ENCODE data around the gene RXYLT1. TPM values are rescaled to one million over a fixed set of nuclear protein-coding genes. Genes with fewer than 3 reads are reported as not detected.
"Not testable (repeated sequence)": the region's sequence is repeated elsewhere in the genome, so short reads cannot be mapped to it uniquely, and the experiment has no call there.

RXYLT1 gene
- total RNA-seq, result 16.3 and 22.7 TPM in 2 replicates

- Mint-ChIP-seq H3K9me3 (no peaks in the 10 kb centered on the region), H3K36me3 (ENCODE audit: low read depth) (peaks cover 32% of the 10 kb centered on the region), H3K27me3 (no peaks in the 10 kb centered on the region), H3K4me1 (peaks cover 20% of the 10 kb centered on the region), H3K27ac (peak within 1 kb of the TSS; percentile 90), H3K4me3 (peak within 1 kb of the TSS; percentile 98)
- no peak for TF ChIP-seq CTCF (IDR thresholded peaks at IDR 0.05)
- CTCF ChIA-PET, result no interaction called here
- intact Hi-C loops (cut with micrococcal nuclease), result loop anchor here (1.0 to 5.0 kb wide), 6 partner anchors 64 to 1519 kb away; partner anchors contain the start of genes KICS2, USP15 and XPOT
- peak; percentile 82 for DNase-seq
- POLR2A ChIA-PET, result no interaction called here
- peak; percentile 93 for ATAC-seq (ENCODE audit: low read depth)
Observed at GRCh38 chr12:63779498-63780481, at the start of gene RXYLT1. Gene RXYLT1, plus strand, starts transcription at chr12:63779909. Its CDS starts 52 bp downstream, at chr12:63779961.

- intact Hi-C loops (cut with micrococcal nuclease); H3K4me3 Mint-ChIP-seq; H3K4me1 Mint-ChIP-seq; H3K36me3 Mint-ChIP-seq (ENCODE audit: low read depth); ATAC-seq (ENCODE audit: low read depth); CTCF ChIA-PET; POLR2A ChIA-PET; DNase-seq; H3K27ac Mint-ChIP-seq; H3K9me3 Mint-ChIP-seq; H3K27me3 Mint-ChIP-seq: not testable (repeated sequence)
Observed at GRCh38 chr12:63732779-63733178, 46.9 kb upstream of the RXYLT1 start.

- H3K27ac Mint-ChIP-seq; intact Hi-C loops (cut with micrococcal nuclease); H3K4me1 Mint-ChIP-seq; POLR2A ChIA-PET; DNase-seq; H3K27me3 Mint-ChIP-seq; H3K9me3 Mint-ChIP-seq; ATAC-seq (ENCODE audit: low read depth); H3K36me3 Mint-ChIP-seq (ENCODE audit: low read depth); CTCF ChIA-PET; H3K4me3 Mint-ChIP-seq: not testable (repeated sequence)
Observed at GRCh38 chr12:63733585-63733984, 46.1 kb upstream of the RXYLT1 start.

GRCh38 chr12:63740551-63740950 is 39.2 kb upstream of the RXYLT1 start:
- POLR2A ChIA-PET; H3K36me3 Mint-ChIP-seq (ENCODE audit: low read depth); H3K9me3 Mint-ChIP-seq; H3K27me3 Mint-ChIP-seq; H3K4me3 Mint-ChIP-seq; intact Hi-C loops (cut with micrococcal nuclease); H3K27ac Mint-ChIP-seq; ATAC-seq (ENCODE audit: low read depth); CTCF ChIA-PET; H3K4me1 Mint-ChIP-seq; DNase-seq: not testable (repeated sequence)

- H3K4me3 Mint-ChIP-seq; H3K27me3 Mint-ChIP-seq; H3K27ac Mint-ChIP-seq; POLR2A ChIA-PET; CTCF ChIA-PET; H3K9me3 Mint-ChIP-seq; H3K36me3 Mint-ChIP-seq (ENCODE audit: low read depth); DNase-seq; H3K4me1 Mint-ChIP-seq; ATAC-seq (ENCODE audit: low read depth); intact Hi-C loops (cut with micrococcal nuclease): not testable (repeated sequence)
Observed at GRCh38 chr12:63741431-63741830, 38.3 kb upstream of the RXYLT1 start.

GRCh38 chr12:63744110-63744509 is 35.6 kb upstream of the RXYLT1 start:
- POLR2A ChIA-PET, result not testable (repeated sequence)

GRCh38 chr12:63746470-63746869 is 33.2 kb upstream of the RXYLT1 start:
- CTCF ChIA-PET; DNase-seq; H3K4me1 Mint-ChIP-seq; H3K4me3 Mint-ChIP-seq; ATAC-seq (ENCODE audit: low read depth); H3K27me3 Mint-ChIP-seq; H3K27ac Mint-ChIP-seq; POLR2A ChIA-PET; H3K36me3 Mint-ChIP-seq (ENCODE audit: low read depth); intact Hi-C loops (cut with micrococcal nuclease); H3K9me3 Mint-ChIP-seq: not testable (repeated sequence)

More at GRCh38 chr12:63744110-63744509, 35.6 kb upstream of the RXYLT1 start:
- H3K36me3 Mint-ChIP-seq (ENCODE audit: low read depth); CTCF ChIA-PET; DNase-seq; H3K9me3 Mint-ChIP-seq; intact Hi-C loops (cut with micrococcal nuclease); H3K27ac Mint-ChIP-seq; H3K4me1 Mint-ChIP-seq; H3K27me3 Mint-ChIP-seq; ATAC-seq (ENCODE audit: low read depth); H3K4me3 Mint-ChIP-seq: not testable (repeated sequence)

- H3K4me3 Mint-ChIP-seq; CTCF ChIA-PET; H3K27me3 Mint-ChIP-seq; H3K4me1 Mint-ChIP-seq; ATAC-seq (ENCODE audit: low read depth); H3K9me3 Mint-ChIP-seq; H3K36me3 Mint-ChIP-seq (ENCODE audit: low read depth); H3K27ac Mint-ChIP-seq; DNase-seq; POLR2A ChIA-PET; intact Hi-C loops (cut with micrococcal nuclease): not testable (repeated sequence)
Observed at GRCh38 chr12:63747136-63747535, 32.6 kb upstream of the RXYLT1 start.
